C4-2B (cell line): Measurements from ENCODE around the gene SH3RF2.

ENCODE experiments used
- ZFX ChIP-seq: fragments of 450-650 bp; IDR thresholded peaks from 2 replicates; pipeline ENCODE4 v1.6.1; 2017
- TF ChIP-seq, protein P1 (sequence below): fragments of 450-650 bp; conservative IDR thresholded peaks from 2 replicates; pipeline ENCODE4 v1.5.1; 2017; ENCODE audit warnings: mild to moderate bottlenecking

DNA sequence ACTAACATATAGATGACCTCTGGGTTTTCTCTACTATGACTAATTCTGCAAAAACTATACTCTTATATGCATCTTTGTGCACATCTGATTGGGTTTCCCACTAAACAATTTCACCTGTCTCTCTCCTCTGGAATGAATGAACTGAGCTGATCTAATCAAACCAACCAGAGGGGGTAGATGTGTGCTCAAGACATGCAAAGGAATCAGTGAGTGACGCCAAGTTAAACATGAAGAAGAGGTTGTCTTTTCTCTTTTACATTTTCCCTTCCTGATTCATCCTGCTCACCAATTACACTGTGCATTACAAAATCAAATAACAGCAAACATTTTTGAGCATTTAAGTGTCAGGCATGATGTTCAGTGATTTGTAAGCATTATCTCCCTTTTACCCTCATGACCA, 34.0 kb upstream of the SH3RF2 start:
- TF ChIP-seq, protein P1, sequence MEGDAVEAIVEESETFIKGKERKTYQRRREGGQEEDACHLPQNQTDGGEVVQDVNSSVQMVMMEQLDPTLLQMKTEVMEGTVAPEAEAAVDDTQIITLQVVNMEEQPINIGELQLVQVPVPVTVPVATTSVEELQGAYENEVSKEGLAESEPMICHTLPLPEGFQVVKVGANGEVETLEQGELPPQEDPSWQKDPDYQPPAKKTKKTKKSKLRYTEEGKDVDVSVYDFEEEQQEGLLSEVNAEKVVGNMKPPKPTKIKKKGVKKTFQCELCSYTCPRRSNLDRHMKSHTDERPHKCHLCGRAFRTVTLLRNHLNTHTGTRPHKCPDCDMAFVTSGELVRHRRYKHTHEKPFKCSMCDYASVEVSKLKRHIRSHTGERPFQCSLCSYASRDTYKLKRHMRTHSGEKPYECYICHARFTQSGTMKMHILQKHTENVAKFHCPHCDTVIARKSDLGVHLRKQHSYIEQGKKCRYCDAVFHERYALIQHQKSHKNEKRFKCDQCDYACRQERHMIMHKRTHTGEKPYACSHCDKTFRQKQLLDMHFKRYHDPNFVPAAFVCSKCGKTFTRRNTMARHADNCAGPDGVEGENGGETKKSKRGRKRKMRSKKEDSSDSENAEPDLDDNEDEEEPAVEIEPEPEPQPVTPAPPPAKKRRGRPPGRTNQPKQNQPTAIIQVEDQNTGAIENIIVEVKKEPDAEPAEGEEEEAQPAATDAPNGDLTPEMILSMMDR, result no peak
- TF ChIP-seq ZFX, result no peak
